Suprapubic skin (tissue), 4 donors: Measurements from ENCODE around the gene CRLF3. TPM values are rescaled to one million over a fixed set of nuclear protein-coding genes. Genes with fewer than 3 reads are reported as not detected.

Source experiments
- DNase-seq, 2 donors: peaks; one replicate each; pipeline ENCODE4 v3.0.0-alpha.2; 2019; ENCODE audit warnings: low spot score in 2 of 2
- H3K27ac ChIP-seq: fragments of 200-600 bp; sonication (generic); one replicate; pipeline ENCODE4 v1.5.1; 2019
- H3K27me3 ChIP-seq: fragments of 200-600 bp; sonication (generic); one replicate; pipeline ENCODE4 v1.5.1; 2019
- H3K36me3 ChIP-seq: fragments of 200-600 bp; sonication (generic); one replicate; pipeline ENCODE4 v1.5.1; 2019
- H3K4me1 ChIP-seq: fragments of 200-600 bp; sonication (generic); one replicate; pipeline ENCODE4 v1.5.1; 2019
- H3K4me3 ChIP-seq: fragments of 200-600 bp; sonication (generic); one replicate; pipeline ENCODE4 v1.5.1; 2019; ENCODE audit warnings: mild to moderate bottlenecking
- H3K9me3 ChIP-seq: fragments of 200-600 bp; sonication (generic); one replicate; pipeline ENCODE4 v1.5.1; 2019
- EP300 ChIP-seq: sonication (generic); formaldehyde crosslinking; IDR thresholded peaks from one replicate; pipeline ENCODE4 v1.6.1; 2017; ENCODE audit warnings: antibody characterized with exemption
- POLR2A ChIP-seq, 2 donors: fragments of 450-650 bp; IDR thresholded peaks; one replicate each; pipeline ENCODE4 v1.6.1; 2017; ENCODE audit warnings: antibody characterized with exemption in 2 of 2, mild to moderate bottlenecking in 2 of 2, moderate library complexity in 2 of 2
- POLR2AphosphoS5 ChIP-seq, 3 donors: sonication (generic); formaldehyde crosslinking; IDR thresholded peaks; one replicate each; pipeline ENCODE4 v1.6.1; 2017; ENCODE audit warnings: antibody characterized with exemption in 3 of 3
- WGBS: methylation state at CpG from one replicate; pipeline ENCODE4 v1.1.5; 2018; 5-methylcytosine and 5-hydroxymethylcytosine counted together
- total RNA-seq, 4 donors: library from RNA; depleted of rRNA; stranded (reverse); fragments of >200 nt; gene quantifications; one replicate each; pipeline ENCODE4 v1.1.0, GENCODE V29; 2016
- TF ChIP-seq, protein P1 (sequence below), 2 donors: fragments of 200-600 bp in 1 of 2; fragments of 450-650 bp in 1 of 2; sonication (generic) in 1 of 2; IDR thresholded peaks; one replicate each; pipeline ENCODE4 v1.5.1; 2016 to 2019; ENCODE audit warnings: antibody characterized with exemption in 2 of 2, mild to moderate bottlenecking in 1 of 2, moderate library complexity in 1 of 2

The CRLF3 gene
- total RNA-seq, 4 donors from 2014 or later: 16.1 to 24.1 (median 19.2) TPM

DNA sequence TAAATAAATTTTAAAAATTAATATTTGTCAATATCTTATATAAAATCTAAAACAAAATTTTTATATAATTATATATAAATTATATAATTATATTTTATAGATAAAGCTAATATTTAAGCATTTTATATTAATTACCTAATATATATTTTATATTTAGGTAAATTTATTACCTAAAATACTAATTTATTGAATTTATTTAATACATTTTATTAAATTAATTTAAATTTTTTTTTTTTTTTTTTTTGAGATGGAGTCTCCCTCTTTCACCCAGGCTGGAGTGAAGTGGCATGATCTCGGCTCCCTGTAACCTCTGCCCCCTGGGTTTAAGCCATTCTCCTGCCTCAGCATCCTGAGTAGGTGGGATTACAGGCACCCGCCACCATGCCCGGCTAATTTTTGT is 29.7 kb upstream of the CRLF3 start:
- H3K27me3 ChIP-seq: no peaks in the 10 kb centered on the region
- peaks cover 13% of the 10 kb centered on the region for H3K36me3 ChIP-seq
- no peak overlapping the region for H3K4me3 ChIP-seq
- WGBS: 100% methylated on average over 3 of the region's 3 CpGs
- DNase-seq: no peak
- H3K27ac ChIP-seq: no peak overlapping the region
- no peaks in the 10 kb centered on the region for H3K4me1 ChIP-seq
- no peak for TF ChIP-seq POLR2A (IDR thresholded peaks at IDR 0.05)
- no peak for TF ChIP-seq POLR2AphosphoS5 (IDR thresholded peaks at IDR 0.05)
- no peak for TF ChIP-seq EP300
- TF ChIP-seq, protein P1, sequence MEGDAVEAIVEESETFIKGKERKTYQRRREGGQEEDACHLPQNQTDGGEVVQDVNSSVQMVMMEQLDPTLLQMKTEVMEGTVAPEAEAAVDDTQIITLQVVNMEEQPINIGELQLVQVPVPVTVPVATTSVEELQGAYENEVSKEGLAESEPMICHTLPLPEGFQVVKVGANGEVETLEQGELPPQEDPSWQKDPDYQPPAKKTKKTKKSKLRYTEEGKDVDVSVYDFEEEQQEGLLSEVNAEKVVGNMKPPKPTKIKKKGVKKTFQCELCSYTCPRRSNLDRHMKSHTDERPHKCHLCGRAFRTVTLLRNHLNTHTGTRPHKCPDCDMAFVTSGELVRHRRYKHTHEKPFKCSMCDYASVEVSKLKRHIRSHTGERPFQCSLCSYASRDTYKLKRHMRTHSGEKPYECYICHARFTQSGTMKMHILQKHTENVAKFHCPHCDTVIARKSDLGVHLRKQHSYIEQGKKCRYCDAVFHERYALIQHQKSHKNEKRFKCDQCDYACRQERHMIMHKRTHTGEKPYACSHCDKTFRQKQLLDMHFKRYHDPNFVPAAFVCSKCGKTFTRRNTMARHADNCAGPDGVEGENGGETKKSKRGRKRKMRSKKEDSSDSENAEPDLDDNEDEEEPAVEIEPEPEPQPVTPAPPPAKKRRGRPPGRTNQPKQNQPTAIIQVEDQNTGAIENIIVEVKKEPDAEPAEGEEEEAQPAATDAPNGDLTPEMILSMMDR (IDR thresholded peaks at IDR 0.05): no peak
- H3K9me3 ChIP-seq: no peaks in the 10 kb centered on the region

DNA sequence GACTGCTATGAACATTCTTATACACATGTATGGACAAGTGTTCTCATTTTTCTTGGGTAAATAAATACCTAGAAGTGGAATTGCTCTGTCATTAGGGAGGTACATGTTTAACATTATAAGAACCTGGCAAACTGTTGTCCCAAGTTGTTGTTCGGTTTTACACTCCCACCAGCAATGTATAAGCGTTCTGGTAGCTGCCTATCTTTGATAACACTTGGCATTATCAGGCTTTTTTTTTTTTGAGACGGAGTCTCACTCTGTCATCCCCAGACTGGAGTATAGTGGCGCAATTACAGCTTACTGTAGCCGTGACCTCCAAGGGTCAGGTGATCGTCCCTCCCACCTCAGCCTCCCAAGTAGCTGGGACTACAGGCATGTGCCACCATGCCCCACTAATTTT is 23.5 kb upstream of the CRLF3 start:
- 94% methylated on average over 6 of the region's 6 CpGs for WGBS
- no peaks in the 10 kb centered on the region for H3K27me3 ChIP-seq
- no peak for DNase-seq
- no peak for TF ChIP-seq EP300
- no peak for TF ChIP-seq POLR2A (IDR thresholded peaks at IDR 0.05)
- TF ChIP-seq POLR2AphosphoS5 (IDR thresholded peaks at IDR 0.05): no peak
- TF ChIP-seq, protein P1 (IDR thresholded peaks at IDR 0.05): no peak
- peaks cover 5% of the 10 kb centered on the region for H3K36me3 ChIP-seq
- no peak overlapping the region for H3K27ac ChIP-seq
- H3K9me3 ChIP-seq: no peaks in the 10 kb centered on the region
- no peak overlapping the region for H3K4me3 ChIP-seq
- H3K4me1 ChIP-seq: no peaks in the 10 kb centered on the region

GRCh38 chr17:30840771-30841170 is 16.3 kb upstream of the CRLF3 start:
- WGBS: 92% methylated on average over 7 of the region's 7 CpGs
- Histone ChIP-seq H3K27ac (no peak overlapping the region), H3K36me3 (peaks cover 9% of the 10 kb centered on the region), H3K9me3 (no peaks in the 10 kb centered on the region), H3K4me1 (no peaks in the 10 kb centered on the region), H3K4me3 (no peak overlapping the region), H3K27me3 (no peaks in the 10 kb centered on the region)
- no peak for DNase-seq
- no peak for TF ChIP-seq EP300

GRCh38 chr17:30838202-30838807 is 13.8 kb upstream of the CRLF3 start:
- H3K27me3 ChIP-seq: no peaks in the 10 kb centered on the region
- WGBS: 91% methylated on average over 5 of the region's 5 CpGs
- no peak overlapping the region for H3K4me3 ChIP-seq
- H3K27ac ChIP-seq: no peak overlapping the region
- H3K4me1 ChIP-seq: no peaks in the 10 kb centered on the region
- H3K36me3 ChIP-seq: peaks cover 9% of the 10 kb centered on the region
- no peak for TF ChIP-seq POLR2A (IDR thresholded peaks at IDR 0.05)
- TF ChIP-seq, protein P1 (IDR thresholded peaks at IDR 0.05): no peak
- no peak for TF ChIP-seq POLR2AphosphoS5 (IDR thresholded peaks at IDR 0.05)
- TF ChIP-seq EP300: no peak
- DNase-seq: no peak
- no peaks in the 10 kb centered on the region for H3K9me3 ChIP-seq

- H3K36me3 ChIP-seq: no peaks in the 10 kb centered on the region
- no peaks in the 10 kb centered on the region for H3K27me3 ChIP-seq
- 2% methylated on average over 15 of the region's 15 CpGs for WGBS
- H3K9me3 ChIP-seq: no peaks in the 10 kb centered on the region
- H3K27ac ChIP-seq: no peak overlapping the region
- TF ChIP-seq EP300 (no peak), POLR2AphosphoS5 (IDR thresholded peaks at IDR 0.05) (no peak), POLR2A (IDR thresholded peaks at IDR 0.05) (no peak)
- TF ChIP-seq, protein P1 (IDR thresholded peaks at IDR 0.05): no peak
- no peak for DNase-seq
- H3K4me1 ChIP-seq: peaks cover 16% of the 10 kb centered on the region
- H3K4me3 ChIP-seq: peak overlapping the region; percentile 74
Measured at GRCh38 chr17:30832438-30833124, 8.1 kb upstream of the CRLF3 start.
